Measurements from ENCODE around the gene PEX26.

DNA sequence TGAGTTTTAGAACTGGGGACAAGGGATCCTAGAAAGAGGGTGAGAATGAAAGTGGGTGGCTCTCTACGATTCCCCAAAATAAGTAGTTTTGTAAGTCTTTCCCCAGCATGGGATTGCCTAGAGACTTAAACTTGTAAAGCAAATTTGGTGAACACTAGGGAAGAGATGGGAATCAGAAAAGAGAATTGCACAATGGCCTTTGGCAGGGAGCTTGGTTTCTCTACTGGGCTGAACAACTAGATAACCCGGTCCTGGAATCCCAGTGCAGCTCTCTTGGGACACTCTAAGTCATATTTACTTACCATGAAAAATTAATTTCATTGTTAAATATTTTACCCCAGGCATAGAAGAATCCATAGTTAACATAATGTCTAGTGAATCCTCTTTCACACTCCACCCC, 55.7 kb downstream of the PEX26 start:
- TF ChIP-seq, protein P1, sequence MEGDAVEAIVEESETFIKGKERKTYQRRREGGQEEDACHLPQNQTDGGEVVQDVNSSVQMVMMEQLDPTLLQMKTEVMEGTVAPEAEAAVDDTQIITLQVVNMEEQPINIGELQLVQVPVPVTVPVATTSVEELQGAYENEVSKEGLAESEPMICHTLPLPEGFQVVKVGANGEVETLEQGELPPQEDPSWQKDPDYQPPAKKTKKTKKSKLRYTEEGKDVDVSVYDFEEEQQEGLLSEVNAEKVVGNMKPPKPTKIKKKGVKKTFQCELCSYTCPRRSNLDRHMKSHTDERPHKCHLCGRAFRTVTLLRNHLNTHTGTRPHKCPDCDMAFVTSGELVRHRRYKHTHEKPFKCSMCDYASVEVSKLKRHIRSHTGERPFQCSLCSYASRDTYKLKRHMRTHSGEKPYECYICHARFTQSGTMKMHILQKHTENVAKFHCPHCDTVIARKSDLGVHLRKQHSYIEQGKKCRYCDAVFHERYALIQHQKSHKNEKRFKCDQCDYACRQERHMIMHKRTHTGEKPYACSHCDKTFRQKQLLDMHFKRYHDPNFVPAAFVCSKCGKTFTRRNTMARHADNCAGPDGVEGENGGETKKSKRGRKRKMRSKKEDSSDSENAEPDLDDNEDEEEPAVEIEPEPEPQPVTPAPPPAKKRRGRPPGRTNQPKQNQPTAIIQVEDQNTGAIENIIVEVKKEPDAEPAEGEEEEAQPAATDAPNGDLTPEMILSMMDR (IDR thresholded peaks at IDR 0.05) = no peak
- no peak for TF ChIP-seq POLR2A (IDR thresholded peaks at IDR 0.05)
